Body of pancreas (tissue), 4 donors: ENCODE results near the gene OR14I1.

Experiments
- CTCF ChIP-seq, 7 experiments: fragments of 450-650 bp in 4 of 7; fragments of 200-600 bp in 3 of 7; sonication (generic) in 3 of 7; IDR thresholded peaks; one replicate each; pipeline ENCODE4 v1.5.1; 2016 to 2019; ENCODE audit warnings: antibody characterized with exemption in 7 of 7
- POLR2A ChIP-seq, 3 donors: fragments of 450-650 bp; IDR thresholded peaks; one replicate each; pipeline ENCODE4 v1.6.1; 2016; ENCODE audit warnings: antibody characterized with exemption in 3 of 3, mild to moderate bottlenecking in 2 of 3

- TF ChIP-seq POLR2A (IDR thresholded peaks at IDR 0.05): no peak
- TF ChIP-seq CTCF (IDR thresholded peaks at IDR 0.05): peak in 2 of 7 experiments; percentile 2 to 17
Observed at GRCh38 chr1:248703674-248704073, 1.1 kb upstream of the OR14I1 start.
